Left renal cortex interstitium (tissue), 4 donors: ENCODE data around the gene STOX2. TPM values are rescaled to one million over a fixed set of nuclear protein-coding genes. Genes with fewer than 3 reads are reported as not detected.

ENCODE experiments used
- DNase-seq, 4 donors: peaks; one replicate each; pipeline ENCODE4 v3.0.0-alpha.2; 2013; ENCODE audit warnings: low read depth in 4 of 4, low spot score in 2 of 4, missing footprints in 1 of 4
- polyA plus RNA-seq, 4 donors: library from polyadenylated mRNA; unstranded; fragments of 120-200 nt; gene quantifications; one replicate each; pipeline ENCODE4 v1.2.1, GENCODE V29; 2013; ENCODE audit not compliant: insufficient read length in 4 of 4

The STOX2 gene
- polyA plus RNA-seq, 4 donors, result 8.8 to 12.8 (median 10.4) TPM

GRCh38 chr4:184062769-184063168 is 157.7 kb downstream of the STOX2 start:
- DNase-seq, result no peak

- DNase-seq, result no peak
Observed at GRCh38 chr4:184064877-184065276, 159.8 kb downstream of the STOX2 start.

GRCh38 chr4:184066584-184067300 is 161.6 kb downstream of the STOX2 start:
- DNase-seq, result peak in 2 of 4 donors; percentile 24 to 44

- DNase-seq, result no peak
Observed at GRCh38 chr4:184067931-184068554, 162.9 kb downstream of the STOX2 start.

Other genes starting within 250 kb of the STOX2 start
- gene RWDD4, start 246.1 kb upstream of the STOX2 start, polyA plus RNA-seq, result 10 to 100 TPM; 33.8 to 40.9 (median 37.6) TPM
- gene TRAPPC11, start 246.0 kb upstream of the STOX2 start, polyA plus RNA-seq, result 10 to 100 TPM; 33.7 to 47.9 (median 41.4) TPM